A549 (cell line): Measurements from ENCODE around the gene UBA52.

Experiments used
- HOXA7 ChIP-seq: fragments of 250-450 bp; sonication (Bioruptor Pico); IDR thresholded peaks from 2 replicates; pipeline ENCODE4 v1.5.0; 2020; ENCODE audit warnings: mild to moderate bottlenecking, moderate library complexity
- RAD21 ChIP-seq, 2 experiments: fragments of >200 bp in 1 of 2; sonication (Bioruptor Twin) in 1 of 2; formaldehyde crosslinking in 1 of 2; IDR thresholded peaks in 1 of 2; conservative IDR thresholded peaks in 1 of 2; 2 replicates in 1 of 2; 3 replicates in 1 of 2; pipeline ENCODE4 v1.6.1; 2012 to 2018; ENCODE audit warnings: inconsistent platforms in 1 of 2
- TF ChIP-seq, protein P1 (sequence below): IDR thresholded peaks from 2 replicates; pipeline ENCODE4 v1.6.1; 2012
- TF ChIP-seq, protein P2 (sequence below): fragments of >200 bp; sonication (Bioruptor Twin); formaldehyde crosslinking; IDR thresholded peaks from 3 replicates; pipeline ENCODE4 v1.5.1; 2016

DNA sequence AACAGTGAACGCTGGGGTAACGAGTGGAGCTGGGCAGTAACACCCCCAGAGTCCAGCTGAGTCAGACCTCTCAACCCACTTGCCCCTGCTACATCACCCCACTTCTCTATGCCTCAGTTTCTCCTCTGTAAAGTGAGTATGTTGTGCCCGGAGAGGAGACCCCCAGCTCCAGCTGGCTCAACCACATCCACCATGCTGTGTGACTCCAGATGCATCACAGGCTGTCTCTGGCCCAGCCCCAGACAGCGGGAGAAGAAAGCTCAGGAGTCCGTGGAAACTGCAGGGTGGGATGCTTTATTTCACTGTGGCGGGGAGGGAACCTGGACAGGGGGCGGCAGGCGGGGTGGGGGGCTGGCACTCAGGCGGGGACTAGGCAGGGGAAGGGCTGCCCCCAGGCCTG lies 40.2 kb upstream of the UBA52 start:
- TF ChIP-seq HOXA7 (CRISPR knock-in tag): no peak
- TF ChIP-seq, protein P1, sequence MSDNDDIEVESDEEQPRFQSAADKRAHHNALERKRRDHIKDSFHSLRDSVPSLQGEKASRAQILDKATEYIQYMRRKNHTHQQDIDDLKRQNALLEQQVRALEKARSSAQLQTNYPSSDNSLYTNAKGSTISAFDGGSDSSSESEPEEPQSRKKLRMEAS: no peak
- TF ChIP-seq, protein P2, sequence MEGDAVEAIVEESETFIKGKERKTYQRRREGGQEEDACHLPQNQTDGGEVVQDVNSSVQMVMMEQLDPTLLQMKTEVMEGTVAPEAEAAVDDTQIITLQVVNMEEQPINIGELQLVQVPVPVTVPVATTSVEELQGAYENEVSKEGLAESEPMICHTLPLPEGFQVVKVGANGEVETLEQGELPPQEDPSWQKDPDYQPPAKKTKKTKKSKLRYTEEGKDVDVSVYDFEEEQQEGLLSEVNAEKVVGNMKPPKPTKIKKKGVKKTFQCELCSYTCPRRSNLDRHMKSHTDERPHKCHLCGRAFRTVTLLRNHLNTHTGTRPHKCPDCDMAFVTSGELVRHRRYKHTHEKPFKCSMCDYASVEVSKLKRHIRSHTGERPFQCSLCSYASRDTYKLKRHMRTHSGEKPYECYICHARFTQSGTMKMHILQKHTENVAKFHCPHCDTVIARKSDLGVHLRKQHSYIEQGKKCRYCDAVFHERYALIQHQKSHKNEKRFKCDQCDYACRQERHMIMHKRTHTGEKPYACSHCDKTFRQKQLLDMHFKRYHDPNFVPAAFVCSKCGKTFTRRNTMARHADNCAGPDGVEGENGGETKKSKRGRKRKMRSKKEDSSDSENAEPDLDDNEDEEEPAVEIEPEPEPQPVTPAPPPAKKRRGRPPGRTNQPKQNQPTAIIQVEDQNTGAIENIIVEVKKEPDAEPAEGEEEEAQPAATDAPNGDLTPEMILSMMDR: no peak
- no peak for TF ChIP-seq RAD21 (conservative IDR thresholded peaks at IDR 0.05 in 1 of 2, IDR thresholded peaks at IDR 0.05 in 1 of 2)
